Stimulated activated CD8-positive, alpha-beta memory T cell treated with anti-CD3 and anti-CD28 coated beads, Interleukin-7, amount 100 ng/mL, for 4 hours (primary cell): ENCODE results near the gene FEM1C.
"Not testable (repeated sequence)": the region's sequence is repeated elsewhere in the genome, so short reads cannot be mapped to it uniquely, and the experiment has no call there.

Experiments used
- DNase-seq, 2 donors: peaks; one replicate each; pipeline ENCODE4 v3.0.0-alpha.2; 2020; ENCODE audit warnings: low read depth in 2 of 2

Gene FEM1C

GRCh38 chr5:115520191-115520590 lies 24.4 kb downstream of the FEM1C start:
- no peak for DNase-seq

DNA sequence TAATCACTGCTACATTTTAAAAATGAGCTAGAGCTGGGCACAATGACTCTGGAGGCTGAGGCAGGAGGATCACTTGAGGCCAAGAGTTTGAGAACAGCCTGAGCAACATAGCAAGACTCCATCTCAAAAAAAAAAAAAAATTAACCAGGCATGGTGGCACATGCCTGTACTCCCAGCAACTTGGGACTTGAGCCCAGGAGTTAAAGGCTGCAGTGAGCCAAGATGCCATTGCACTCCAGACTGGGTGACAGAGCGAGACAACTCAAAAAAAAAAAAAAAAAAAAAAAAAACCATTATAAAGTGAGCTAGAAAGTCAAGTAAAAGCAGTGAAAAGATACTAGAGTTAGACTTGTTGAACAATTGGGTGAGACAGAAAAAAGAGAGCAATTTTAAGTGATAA lies 28.2 kb downstream of the FEM1C start:
- DNase-seq: no peak

GRCh38 chr5:115514220-115514619 lies 30.4 kb downstream of the FEM1C start:
- no peak for DNase-seq

DNA sequence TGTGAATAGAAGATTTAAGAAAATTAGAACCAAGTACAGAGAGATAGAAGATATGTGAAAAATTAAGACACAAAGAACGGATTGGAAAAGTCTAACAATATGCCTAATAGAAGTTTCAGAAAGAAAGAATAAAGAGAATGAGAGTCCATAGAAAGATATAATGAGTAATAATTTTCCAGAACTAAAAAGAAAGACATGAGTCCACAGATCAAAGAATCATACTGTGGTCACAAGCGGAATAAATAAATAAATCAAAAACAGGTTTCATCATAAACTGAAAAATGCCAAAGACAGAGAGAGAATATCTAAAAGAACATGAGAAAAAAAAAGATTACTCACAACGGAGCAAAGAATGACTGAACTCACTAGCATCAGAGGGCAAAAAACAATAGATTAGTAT lies 32.9 kb downstream of the FEM1C start:
- no peak for DNase-seq

- no peak for DNase-seq
These were observed 34.4 kb downstream of the FEM1C start for GRCh38 chr5:115510145-115510645.

DNA sequence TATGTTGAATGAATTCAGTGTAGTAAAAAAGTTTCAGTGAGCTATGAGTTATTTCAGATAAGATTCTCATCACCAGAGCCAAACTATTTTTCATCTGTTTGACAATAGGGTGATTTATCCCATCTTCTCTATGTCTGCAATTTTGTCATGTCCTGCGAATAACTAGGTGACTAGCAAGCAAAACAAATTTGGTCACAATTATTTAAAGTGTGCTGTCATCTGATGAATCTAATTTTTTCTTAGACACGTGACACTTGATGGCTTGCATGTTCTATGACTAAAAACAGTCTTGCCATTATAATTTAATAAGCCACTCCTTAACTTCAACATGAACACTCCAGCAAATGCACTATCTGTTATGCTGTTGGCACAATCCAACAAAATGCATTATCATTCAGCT lies 35.0 kb downstream of the FEM1C start:
- no peak for DNase-seq

GRCh38 chr5:115507681-115508080 lies 36.9 kb downstream of the FEM1C start:
- DNase-seq: no peak

DNA sequence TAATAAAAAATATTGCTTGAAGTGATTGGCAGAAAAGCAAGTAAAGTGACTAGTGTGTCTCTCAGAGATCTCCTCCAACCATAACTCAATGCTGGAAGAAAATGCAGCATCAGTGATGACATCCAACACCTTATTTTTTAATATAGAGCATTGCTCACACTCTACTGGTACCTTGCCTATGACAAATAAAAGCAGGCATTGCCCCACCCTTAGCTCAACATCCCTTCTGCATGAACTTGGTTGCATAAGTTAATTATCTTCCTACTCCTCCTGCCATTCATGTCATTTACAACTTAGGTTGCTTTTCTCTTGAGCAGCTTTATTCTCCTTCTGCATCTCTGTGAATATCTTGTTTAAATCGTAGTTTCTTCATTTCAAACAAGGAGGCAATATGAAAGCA lies 41.2 kb downstream of the FEM1C start:
- no peak for DNase-seq

DNA sequence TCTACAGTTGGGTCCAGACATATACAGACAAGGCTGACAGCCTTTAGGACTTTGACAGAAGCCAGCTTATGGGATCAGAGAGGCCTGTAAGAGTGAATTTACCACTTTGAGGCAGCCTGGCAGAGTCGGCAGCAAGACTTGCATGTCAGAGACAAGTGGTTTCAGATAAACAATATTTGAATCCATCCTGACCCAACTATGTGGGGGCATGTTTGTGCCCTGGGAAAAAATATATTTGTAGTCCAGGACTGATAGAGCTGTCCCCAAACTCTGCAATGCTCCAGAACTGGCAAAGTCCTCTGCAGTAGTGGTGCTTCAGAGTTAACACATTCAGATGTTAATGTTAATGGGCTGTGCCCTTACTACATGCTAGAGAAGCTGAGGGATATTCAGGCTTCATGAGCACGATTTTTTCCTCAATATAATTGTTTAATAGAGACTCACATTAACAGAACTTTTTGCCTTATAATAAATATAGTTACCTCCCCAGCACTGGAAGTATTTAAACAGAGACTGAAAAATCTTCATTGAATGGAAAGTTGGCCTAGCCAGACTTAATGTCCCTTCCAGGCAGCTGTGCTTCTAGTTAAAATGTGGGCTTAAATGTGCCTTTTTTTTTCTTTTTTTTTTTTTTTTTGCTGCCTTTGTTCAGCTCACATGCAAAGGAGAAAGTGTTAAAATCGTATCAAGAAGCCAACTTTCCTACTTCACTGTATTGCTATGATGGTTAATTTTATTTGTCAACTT lies 42.9 kb downstream of the FEM1C start:
- no peak for DNase-seq

DNA sequence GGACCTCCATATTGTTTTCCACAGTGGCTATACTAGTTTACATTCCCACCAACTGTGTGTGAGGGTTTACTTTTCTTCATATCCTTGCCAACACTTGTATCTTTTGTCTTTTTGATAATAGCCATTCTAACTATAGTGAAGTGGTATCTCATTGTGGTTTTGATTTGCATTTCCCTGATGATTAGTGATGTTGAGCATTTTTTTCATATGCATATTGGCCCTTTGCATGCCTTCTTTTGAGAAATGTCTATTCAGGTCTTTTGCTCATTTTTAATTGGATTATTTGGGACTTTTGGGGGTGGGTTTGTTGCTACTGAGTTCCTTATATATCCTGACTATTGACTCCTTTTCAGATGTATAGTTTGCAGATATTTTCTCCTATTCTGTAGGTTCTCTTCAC lies 44.4 kb downstream of the FEM1C start:
- no peak for DNase-seq

- DNase-seq: no peak
These were observed 47.5 kb downstream of the FEM1C start for GRCh38 chr5:115496936-115497576.

DNA sequence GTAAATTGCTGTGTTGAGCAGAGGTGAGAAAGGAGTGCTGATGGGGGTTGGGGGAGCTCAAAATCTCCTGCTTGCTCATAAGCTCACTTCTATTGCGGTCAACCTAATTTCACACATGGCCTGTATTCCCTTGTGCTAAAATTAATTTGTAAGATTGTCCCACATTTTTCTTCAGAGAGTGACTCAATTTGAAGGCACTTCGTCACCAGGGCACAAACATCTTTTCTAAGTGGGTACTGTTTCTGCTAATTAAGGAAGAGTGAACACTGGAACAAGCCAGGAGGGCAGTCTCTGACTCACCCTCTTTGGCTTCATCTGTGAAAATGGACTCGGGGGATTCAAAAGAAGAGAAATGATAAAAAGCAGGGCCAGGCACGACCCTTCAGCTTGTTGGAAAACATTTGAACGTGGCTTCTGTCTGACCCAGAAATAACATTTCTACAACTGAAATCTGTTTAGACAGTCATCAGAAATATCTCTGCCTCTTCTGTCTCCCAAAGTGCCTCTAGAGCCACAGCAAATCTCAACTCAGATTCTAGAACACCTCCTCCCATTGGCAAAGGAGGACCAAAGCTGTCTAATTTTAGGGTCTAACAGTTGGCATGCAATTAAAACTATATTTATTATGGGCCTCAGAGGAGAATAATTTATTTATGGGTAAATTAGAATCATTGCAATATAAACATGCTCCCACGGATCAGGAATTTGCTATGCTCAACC lies 49.8 kb downstream of the FEM1C start:
- no peak for DNase-seq

- DNase-seq: no peak
These were observed 54.0 kb downstream of the FEM1C start for GRCh38 chr5:115490596-115490995.

DNA sequence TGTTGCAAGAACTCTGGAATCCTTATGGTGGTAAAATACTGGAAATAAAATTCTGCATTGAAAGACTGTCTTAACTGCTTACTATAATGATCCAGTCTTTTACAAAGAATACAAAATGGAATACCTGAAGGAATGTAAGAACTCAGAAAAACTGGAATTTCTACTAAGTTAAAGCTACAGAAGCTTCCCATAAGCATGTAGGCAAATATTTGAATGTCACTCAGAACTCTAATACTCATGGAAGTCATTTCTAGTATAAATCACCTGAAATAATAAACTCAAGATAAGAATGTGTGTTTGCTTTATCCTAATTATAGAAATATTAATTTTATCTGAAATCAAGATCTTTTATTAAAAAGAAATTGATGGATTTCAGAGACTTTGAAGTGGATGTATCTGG lies 54.8 kb downstream of the FEM1C start:
- no peak for DNase-seq

DNA sequence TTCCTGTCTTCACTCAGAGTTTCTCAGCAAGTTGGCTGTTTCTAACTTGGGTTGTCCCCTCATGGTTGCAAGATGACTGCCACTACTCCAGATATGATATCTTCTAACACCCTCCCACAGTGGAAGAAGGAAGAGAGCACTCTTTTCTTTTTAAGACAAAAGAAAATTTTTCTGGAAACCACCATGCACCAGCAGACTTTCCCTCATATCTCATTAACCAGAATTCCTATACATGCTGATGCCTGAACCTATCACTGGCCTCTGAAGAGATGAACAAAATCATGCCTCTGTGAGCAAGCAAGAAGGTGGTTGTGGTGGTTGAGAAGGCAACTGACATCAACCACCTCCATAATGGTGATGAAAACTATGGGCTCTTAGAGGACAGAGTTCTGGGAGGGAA lies 56.8 kb downstream of the FEM1C start:
- DNase-seq: no peak

DNA sequence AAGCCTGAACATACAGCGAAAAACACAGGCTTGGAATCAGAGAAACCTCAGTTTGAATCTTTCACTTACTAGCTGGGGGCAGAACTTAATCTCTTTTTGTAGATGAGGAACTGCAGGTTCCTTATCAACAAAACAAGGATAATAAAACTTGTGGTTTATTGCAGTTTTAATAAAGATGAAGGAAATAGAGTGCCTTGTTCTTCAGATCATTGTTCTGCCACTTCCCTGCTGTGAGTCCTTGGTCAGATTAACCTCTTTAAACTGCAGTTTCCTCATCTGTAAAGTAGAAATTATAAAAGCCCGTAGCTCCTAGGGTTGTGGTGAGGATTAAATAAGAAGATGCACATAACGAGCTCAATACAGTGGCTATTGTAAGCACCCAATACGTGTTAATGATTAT lies 57.4 kb downstream of the FEM1C start:
- no peak for DNase-seq

DNA sequence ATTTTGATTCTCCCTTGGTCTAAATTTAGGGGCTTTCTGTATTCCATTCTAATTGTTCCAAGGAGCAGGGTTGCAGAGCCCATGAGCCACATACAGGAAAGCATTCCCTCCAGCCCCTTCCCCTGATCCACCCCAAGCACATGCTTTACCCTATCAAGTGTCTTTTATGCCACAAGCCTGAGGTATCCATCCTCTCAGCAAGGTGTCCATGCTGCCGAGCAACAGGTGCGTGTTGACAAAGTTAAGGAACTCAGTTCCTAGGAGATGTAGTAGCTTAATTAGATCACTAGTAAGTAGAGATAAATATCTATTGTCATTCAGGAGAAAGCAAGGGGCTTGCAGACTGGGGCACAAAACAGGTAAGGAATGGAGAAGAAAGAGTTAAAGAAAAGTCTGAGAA lies 57.8 kb downstream of the FEM1C start:
- no peak for DNase-seq

GRCh38 chr5:115484368-115484767 lies 60.2 kb downstream of the FEM1C start:
- DNase-seq: no peak

GRCh38 chr5:115480900-115481299 lies 63.7 kb downstream of the FEM1C start:
- DNase-seq: no peak

DNA sequence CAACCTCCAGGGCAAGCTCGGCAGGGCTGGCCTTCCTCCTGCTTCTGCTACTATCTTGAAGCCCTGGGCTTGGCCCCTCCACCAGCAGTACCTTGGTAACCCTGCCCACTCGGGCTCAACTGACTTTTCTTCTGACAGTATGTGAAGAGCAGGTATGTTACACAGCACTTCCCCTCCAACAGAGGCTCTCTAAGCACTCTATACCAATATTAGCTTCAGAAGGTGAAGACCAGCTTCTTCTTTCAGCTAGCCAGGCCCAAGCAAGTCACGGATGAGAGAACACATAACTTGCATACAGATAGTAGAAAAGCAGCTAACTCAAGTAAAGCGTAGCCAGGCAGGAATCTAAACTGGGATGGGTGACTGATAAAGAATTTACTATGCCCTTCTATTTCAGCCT lies 64.3 kb downstream of the FEM1C start:
- DNase-seq: no peak

- not testable (repeated sequence) for DNase-seq
These were observed 65.3 kb downstream of the FEM1C start for GRCh38 chr5:115479166-115479873.

DNA sequence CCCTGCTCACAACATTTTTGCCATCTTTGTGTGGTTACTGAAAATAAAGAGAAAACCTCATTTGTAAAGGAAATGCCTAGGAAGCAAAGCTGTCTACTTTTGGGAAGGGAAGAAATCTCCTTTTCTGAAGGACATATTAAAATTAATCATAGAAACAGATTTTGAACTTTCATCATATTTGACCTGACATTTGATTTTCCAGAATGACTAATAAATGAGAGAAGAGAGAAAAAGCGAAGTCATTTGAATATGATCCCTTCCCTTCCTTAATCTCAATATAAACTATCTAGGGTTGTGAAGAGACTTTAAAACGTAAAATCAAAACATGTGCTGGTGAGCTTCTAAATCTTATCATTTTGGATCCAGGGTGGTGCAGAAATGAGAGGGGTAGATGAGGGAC lies 66.3 kb downstream of the FEM1C start:
- no peak for DNase-seq
